Spleen (tissue), 11 donors: ENCODE results near the gene ZNF609. TPM values are rescaled to one million over a fixed set of nuclear protein-coding genes. Genes with fewer than 3 reads are reported as not detected.
A peak's percentile ranks its signal among the peaks of the same experiment; 100 is the strongest.

Experiments
- DNase-seq: peaks from one replicate; pipeline ENCODE4 v3.0.0-alpha.2; 2020
- H3K27ac ChIP-seq, 8 donors: fragments of 200-600 bp; sonication (generic) in 7 of 8; 1 replicate in 4 of 8; 2 replicates in 4 of 8; pipeline versions ENCODE4 v1.5.0 to v1.8.0; 2016 to 2021; ENCODE audit warnings: inconsistent platforms in 4 of 8, mild to moderate bottlenecking in 4 of 8, moderate library complexity in 1 of 8
- H3K27me3 ChIP-seq, 7 donors: fragments of 200-600 bp; sonication (generic) in 6 of 7; replicated peaks in 1 of 7; 1 replicate in 4 of 7; 2 replicates in 3 of 7; pipeline versions ENCODE4 v1.5.0 to v1.8.0; 2016 to 2021; ENCODE audit warnings: inconsistent platforms in 3 of 7, mild to moderate bottlenecking in 1 of 7
- H3K36me3 ChIP-seq, 6 donors: fragments of 200-600 bp; sonication (generic) in 5 of 6; 1 replicate in 4 of 6; 2 replicates in 2 of 6; pipeline versions ENCODE4 v1.5.0 to v1.8.0; 2016 to 2021; ENCODE audit warnings: inconsistent platforms in 2 of 6
- H3K4me1 ChIP-seq, 6 donors: fragments of 200-600 bp; sonication (generic) in 5 of 6; 1 replicate in 3 of 6; 2 replicates in 3 of 6; pipeline versions ENCODE4 v1.5.0 to v1.8.0; 2016 to 2021; ENCODE audit warnings: inconsistent platforms in 3 of 6
- H3K4me3 ChIP-seq, 8 donors: fragments of 200-600 bp; sonication (generic) in 7 of 8; 1 replicate in 4 of 8; 2 replicates in 4 of 8; pipeline versions ENCODE4 v1.5.0 to v1.8.0; 2016 to 2021; ENCODE audit warnings: inconsistent platforms in 4 of 8, mild to moderate bottlenecking in 4 of 8, moderate library complexity in 2 of 8
- H3K9me3 ChIP-seq, 8 donors: fragments of 200-600 bp; sonication (generic) in 7 of 8; 1 replicate in 4 of 8; 2 replicates in 4 of 8; pipeline versions ENCODE4 v1.5.0 to v1.8.0; 2016 to 2021; ENCODE audit warnings: inconsistent platforms in 4 of 8
- POLR2A ChIP-seq, 3 donors: fragments of 450-650 bp; IDR thresholded peaks; one replicate each; pipeline ENCODE4 v1.5.1; 2017; ENCODE audit warnings: antibody characterized with exemption in 3 of 3, mild to moderate bottlenecking in 1 of 3
- POLR2AphosphoS5 ChIP-seq, 3 donors: sonication (generic); formaldehyde crosslinking; IDR thresholded peaks; one replicate each; pipeline ENCODE4 v1.5.1; 2017; ENCODE audit warnings: antibody characterized with exemption in 3 of 3
- WGBS, 5 donors: extraction: QIAGEN DNeasy Blood & Tissue Kit in 3 of 5; methylation state at CpG; one replicate each; pipeline versions ENCODE4 v1.1.5 to v1.1.7; 2013 to 2018; 5-methylcytosine and 5-hydroxymethylcytosine counted together
- intact Hi-C: fragments of 100-400 bp; cut with DNase I; formaldehyde crosslinking; loops from one replicate; pipeline ENCODE4 v1.15.0; 2023; ENCODE audit warnings: low total_unique reads
- polyA plus RNA-seq, 3 donors: library from polyadenylated mRNA; stranded (reverse); fragments of 200-250 nt; gene quantifications; one replicate each; pipeline ENCODE4 v1.2.1, GENCODE V29; 2013
- total RNA-seq, 7 donors: library from RNA; depleted of rRNA in 3 of 7; stranded (reverse); fragments of >200 nt in 3 of 7; fragmentation: NEBNext Ultra II Directional in 4 of 7; extraction: Animal tissue kit (Norgen Biotek cat#: 25700) in 4 of 7; gene quantifications; one replicate each; pipeline versions ENCODE4 v1.1.0 to v1.2.1, GENCODE V29; 2016 to 2021
- TF ChIP-seq, protein P1 (sequence below), 11 experiments: fragments of 200-600 bp in 7 of 11; fragments of 450-650 bp in 4 of 11; sonication (generic) in 4 of 11; IDR thresholded peaks in 8 of 11; conservative IDR thresholded peaks in 3 of 11; 1 replicate in 7 of 11; 2 replicates in 4 of 11; pipeline versions ENCODE4 v1.4.0 to v1.8.0; 2016 to 2021; ENCODE audit warnings: antibody characterized with exemption in 11 of 11, inconsistent platforms in 4 of 11, mild to moderate bottlenecking in 1 of 11
- donor health status: healthy with polysubstance abuse.
- donor health status: DM: no; HTN: no; CAD: no; lungs with moderate emphysema.
- donor health status: DM: no; HTN: no; CAD: no.
- donor health status: Bipolar disorder and iron deficiency.
- donor health status: healthy.
- donor health status: DM: no; HTN: no; CAD: no.
- donor health status: DM: yes; HTN: yes; CAD: no.

Gene ZNF609
- total and polyA plus RNA-seq, 10 donors, result 2.4 to 55.7 (median 38.8) TPM

- 28 to 39% (median 32%) methylated on average over 5 of the region's 5 CpGs for WGBS, 5 donors
- H3K27me3 ChIP-seq, result no peaks in the 10 kb centered on the region
- no peak for TF ChIP-seq POLR2AphosphoS5 (IDR thresholded peaks at IDR 0.05)
- no peak for TF ChIP-seq POLR2A (IDR thresholded peaks at IDR 0.05)
- DNase-seq, result no peak
- peaks cover 35 to 70% (median 66%) of the 10 kb centered on the region in 6 donors for H3K4me1 ChIP-seq
- peaks cover 0 to 13% (median 0%) of the 10 kb centered on the region in 6 donors for H3K36me3 ChIP-seq
- no peaks in the 10 kb centered on the region for H3K9me3 ChIP-seq
- H3K4me3 ChIP-seq, result peak overlapping the region in 7 of 8 donors; percentile 62 to 93 (median 76)
- intact Hi-C loops, result no loop called here
- H3K27ac ChIP-seq, result peak overlapping the region in 7 of 8 donors; percentile 41 to 95 (median 92)
These were observed 241.3 kb downstream of the ZNF609 start for GRCh38 chr15:64701482-64702184.

GRCh38 chr15:64702816-64703631 lies 242.6 kb downstream of the ZNF609 start:
- Histone ChIP-seq H3K27ac (peak overlapping the region; percentile 36 to 95 (median 92)), H3K36me3 (peaks cover 0 to 13% (median 0%) of the 10 kb centered on the region in 6 donors), H3K4me1 (peaks cover 29 to 56% (median 55%) of the 10 kb centered on the region in 6 donors), H3K9me3 (no peaks in the 10 kb centered on the region), H3K27me3 (no peaks in the 10 kb centered on the region), H3K4me3 (peak overlapping the region; percentile 62 to 93 (median 74))
- 0 to 1% (median 1%) methylated on average over 19 to 62 of the region's 62 CpGs for WGBS, 5 donors
- DNase-seq, result peak; percentile 99
- intact Hi-C loops, result no loop called here
- TF ChIP-seq, protein P1, sequence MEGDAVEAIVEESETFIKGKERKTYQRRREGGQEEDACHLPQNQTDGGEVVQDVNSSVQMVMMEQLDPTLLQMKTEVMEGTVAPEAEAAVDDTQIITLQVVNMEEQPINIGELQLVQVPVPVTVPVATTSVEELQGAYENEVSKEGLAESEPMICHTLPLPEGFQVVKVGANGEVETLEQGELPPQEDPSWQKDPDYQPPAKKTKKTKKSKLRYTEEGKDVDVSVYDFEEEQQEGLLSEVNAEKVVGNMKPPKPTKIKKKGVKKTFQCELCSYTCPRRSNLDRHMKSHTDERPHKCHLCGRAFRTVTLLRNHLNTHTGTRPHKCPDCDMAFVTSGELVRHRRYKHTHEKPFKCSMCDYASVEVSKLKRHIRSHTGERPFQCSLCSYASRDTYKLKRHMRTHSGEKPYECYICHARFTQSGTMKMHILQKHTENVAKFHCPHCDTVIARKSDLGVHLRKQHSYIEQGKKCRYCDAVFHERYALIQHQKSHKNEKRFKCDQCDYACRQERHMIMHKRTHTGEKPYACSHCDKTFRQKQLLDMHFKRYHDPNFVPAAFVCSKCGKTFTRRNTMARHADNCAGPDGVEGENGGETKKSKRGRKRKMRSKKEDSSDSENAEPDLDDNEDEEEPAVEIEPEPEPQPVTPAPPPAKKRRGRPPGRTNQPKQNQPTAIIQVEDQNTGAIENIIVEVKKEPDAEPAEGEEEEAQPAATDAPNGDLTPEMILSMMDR (IDR thresholded peaks at IDR 0.05 in 8 of 11, conservative IDR thresholded peaks at IDR 0.05 in 3 of 11), result peak in 2 of 11 experiments; percentile 25 to 36
- TF ChIP-seq POLR2A (IDR thresholded peaks at IDR 0.05) (peak in 2 of 3 donors; percentile 19 to 75), POLR2AphosphoS5 (IDR thresholded peaks at IDR 0.05) (peak; percentile 97 to 98 (median 98))

DNA sequence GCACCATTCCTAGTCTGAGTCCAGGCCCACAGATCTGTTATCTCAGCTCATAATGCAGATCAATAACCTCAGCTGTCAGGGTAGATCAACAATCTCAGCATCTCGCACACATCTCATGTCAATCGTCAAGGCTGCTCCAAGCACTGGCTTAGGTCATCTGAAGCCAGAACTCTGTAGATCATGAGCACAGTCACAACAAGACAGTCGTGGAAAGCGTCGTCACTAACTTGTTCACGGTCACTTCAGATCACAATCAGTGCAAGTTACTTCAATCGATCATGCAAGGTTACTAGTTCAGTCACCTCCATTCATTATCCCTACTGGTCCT lies 243.2 kb downstream of the ZNF609 start:
- intact Hi-C loops, result no loop called here
- H3K27me3 ChIP-seq, result no peaks in the 10 kb centered on the region
- WGBS, 5 donors, result 63 to 81% (median 73%) methylated on average over 7 of the region's 7 CpGs
- peak; percentile 41 for DNase-seq
- H3K36me3 ChIP-seq, result peaks cover 0 to 13% (median 0%) of the 10 kb centered on the region in 6 donors
- H3K27ac ChIP-seq, result peak overlapping the region; percentile 36 to 95 (median 92)
- TF ChIP-seq, protein P1 (IDR thresholded peaks at IDR 0.05 in 8 of 11, conservative IDR thresholded peaks at IDR 0.05 in 3 of 11), result no peak
- TF ChIP-seq POLR2AphosphoS5 (IDR thresholded peaks at IDR 0.05), result no peak
- TF ChIP-seq POLR2A (IDR thresholded peaks at IDR 0.05), result no peak
- peak overlapping the region; percentile 62 to 93 (median 74) for H3K4me3 ChIP-seq
- H3K9me3 ChIP-seq, result no peaks in the 10 kb centered on the region
- H3K4me1 ChIP-seq, result peaks cover 26 to 51% (median 49%) of the 10 kb centered on the region in 6 donors

DNA sequence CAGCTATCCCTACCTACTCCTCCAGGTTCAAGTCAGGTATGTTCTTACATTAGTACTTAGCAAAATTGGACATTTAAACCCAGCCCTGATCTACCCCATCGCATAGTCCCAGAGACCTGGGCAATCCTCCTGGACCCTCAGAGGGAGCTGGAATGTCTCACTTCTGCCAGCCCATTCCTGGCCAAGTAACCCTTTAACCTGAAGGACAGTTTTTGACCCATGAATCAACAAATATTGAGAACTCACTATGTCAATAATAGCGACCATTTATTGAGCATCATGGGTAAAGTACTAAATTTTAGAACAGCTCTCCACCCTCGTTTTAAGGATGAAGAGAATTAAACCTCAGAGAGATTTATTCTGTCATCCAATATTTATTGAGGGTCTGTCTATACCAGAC lies 244.6 kb downstream of the ZNF609 start:
- H3K4me3 ChIP-seq, result no peak overlapping the region
- TF ChIP-seq POLR2A (IDR thresholded peaks at IDR 0.05), result no peak
- TF ChIP-seq, protein P1 (IDR thresholded peaks at IDR 0.05 in 8 of 11, conservative IDR thresholded peaks at IDR 0.05 in 3 of 11), result no peak
- no peak for TF ChIP-seq POLR2AphosphoS5 (IDR thresholded peaks at IDR 0.05)
- intact Hi-C loops, result no loop called here
- peaks cover 24 to 37% (median 36%) of the 10 kb centered on the region in 6 donors for H3K4me1 ChIP-seq
- 82 to 99% (median 87%) methylated on average over 3 of the region's 3 CpGs for WGBS, 5 donors
- no peaks in the 10 kb centered on the region for H3K27me3 ChIP-seq
- peak; percentile 25 for DNase-seq
- no peak overlapping the region for H3K27ac ChIP-seq
- no peaks in the 10 kb centered on the region for H3K9me3 ChIP-seq
- H3K36me3 ChIP-seq, result peaks cover 0 to 11% (median 0%) of the 10 kb centered on the region in 6 donors
